ENCODE data around the gene UVRAG.

GRCh38 chr11:75955443-75955842 is 140.4 kb downstream of the UVRAG start:
- TF ChIP-seq CTCF (IDR thresholded peaks at IDR 0.05) (no peak), POLR2A (IDR thresholded peaks at IDR 0.05) (no peak), EP300 (IDR thresholded peaks at IDR 0.05) (no peak)

All from tibial nerve (tissue), 4 donors.